Thyroid gland (tissue), 4 donors: ENCODE results near the gene ARMH4. TPM values are rescaled to one million over a fixed set of nuclear protein-coding genes. Genes with fewer than 3 reads are reported as not detected.
"Not testable (repeated sequence)": the region's sequence is repeated elsewhere in the genome, so short reads cannot be mapped to it uniquely, and the experiment has no call there.

ENCODE experiments used
- DNase-seq, 2 donors: peaks; one replicate each; pipeline ENCODE4 v3.0.0-alpha.2; 2019
- H3K27ac ChIP-seq, 3 donors: fragments of 200-600 bp; sonication (generic); 1 replicate in 2 of 3; 2 replicates in 1 of 3; pipeline ENCODE4 v1.5.1; 2016 to 2019; ENCODE audit warnings: mild to moderate bottlenecking in 1 of 3, moderate library complexity in 1 of 3
- H3K27me3 ChIP-seq: fragments of 200-600 bp; sonication (generic); one replicate; pipeline ENCODE4 v1.5.1; 2019
- H3K36me3 ChIP-seq, 2 donors: fragments of 200-600 bp; sonication (generic); one replicate each; pipeline ENCODE4 v1.5.1; 2016 to 2019
- H3K4me1 ChIP-seq, 2 donors: fragments of 200-600 bp; sonication (generic); one replicate each; pipeline ENCODE4 v1.5.1; 2017 to 2019
- H3K4me3 ChIP-seq, 3 donors: fragments of 200-600 bp; sonication (generic); replicated peaks in 1 of 3; 1 replicate in 2 of 3; 2 replicates in 1 of 3; pipeline ENCODE4 v1.5.1; 2016; ENCODE audit warnings: mild to moderate bottlenecking in 1 of 3
- H3K9me3 ChIP-seq: fragments of 200-600 bp; sonication (generic); one replicate; pipeline ENCODE4 v1.5.1; 2017
- CTCF ChIP-seq, 6 experiments: fragments of 200-600 bp in 3 of 6; fragments of 450-650 bp in 3 of 6; sonication (generic) in 3 of 6; IDR thresholded peaks; one replicate each; pipeline ENCODE4 v1.5.1; 2016 to 2019; ENCODE audit warnings: antibody characterized with exemption in 6 of 6, mild to moderate bottlenecking in 2 of 6, inconsistent platforms in 1 of 6, moderate library complexity in 1 of 6
- POLR2A ChIP-seq, 2 donors: fragments of 450-650 bp; IDR thresholded peaks; one replicate each; pipeline ENCODE4 v1.6.1; 2017; ENCODE audit warnings: antibody characterized with exemption in 2 of 2, mild to moderate bottlenecking in 2 of 2, moderate library complexity in 1 of 2
- WGBS, 2 donors: methylation state at CpG; one replicate each; pipeline ENCODE4 v1.1.5; 2017; 5-methylcytosine and 5-hydroxymethylcytosine counted together
- intact Hi-C: fragments of 100-400 bp; cut with DNase I; formaldehyde crosslinking; loops from one replicate; pipeline ENCODE4 v1.15.1; 2023
- total RNA-seq, 4 donors: library from RNA; depleted of rRNA; stranded (reverse); fragments of >200 nt; gene quantifications; one replicate each; pipeline ENCODE4 v1.2.3, GENCODE V29; 2016

The ARMH4 gene
- total RNA-seq, 4 donors from 2014 or later = 4.2 to 7.5 (median 7.0) TPM

- DNase-seq = no peak
- no peak overlapping the region for H3K27ac ChIP-seq
- 88 to 95% methylated on average over 1 of the region's 1 CpG for WGBS, 2 donors
- H3K9me3 ChIP-seq = no peaks in the 10 kb centered on the region
- no peaks in the 10 kb centered on the region for H3K36me3 ChIP-seq
- TF ChIP-seq POLR2A (IDR thresholded peaks at IDR 0.05) (no peak), CTCF (IDR thresholded peaks at IDR 0.05) (no peak)
- H3K4me3 ChIP-seq = no peak overlapping the region
- H3K4me1 ChIP-seq = no peaks in the 10 kb centered on the region
- intact Hi-C loops = no loop called here
- no peaks in the 10 kb centered on the region for H3K27me3 ChIP-seq
These were observed 18.3 kb downstream of the ARMH4 start for GRCh38 chr14:58133739-58134138.

GRCh38 chr14:58131386-58131785 lies 20.6 kb downstream of the ARMH4 start:
- 71 to 86% methylated on average over 1 of the region's 1 CpG for WGBS, 2 donors
- DNase-seq = no peak
- Histone ChIP-seq H3K4me1 (no peaks in the 10 kb centered on the region), H3K27ac (no peak overlapping the region), H3K4me3 (no peak overlapping the region), H3K9me3 (no peaks in the 10 kb centered on the region), H3K27me3 (no peaks in the 10 kb centered on the region), H3K36me3 (no peaks in the 10 kb centered on the region)
- intact Hi-C loops = no loop called here
- TF ChIP-seq CTCF (IDR thresholded peaks at IDR 0.05) = no peak
- no peak for TF ChIP-seq POLR2A (IDR thresholded peaks at IDR 0.05)

- no peaks in the 10 kb centered on the region for H3K27me3 ChIP-seq
- no peak overlapping the region for H3K4me3 ChIP-seq
- no peak for DNase-seq
- no peak overlapping the region for H3K27ac ChIP-seq
- no peaks in the 10 kb centered on the region for H3K9me3 ChIP-seq
- H3K36me3 ChIP-seq = no peaks in the 10 kb centered on the region
- 91 to 93% methylated on average over 4 of the region's 4 CpGs for WGBS, 2 donors
- no peaks in the 10 kb centered on the region for H3K4me1 ChIP-seq
- no peak for TF ChIP-seq POLR2A (IDR thresholded peaks at IDR 0.05)
- no peak for TF ChIP-seq CTCF (IDR thresholded peaks at IDR 0.05)
- intact Hi-C loops = no loop called here
These were observed 21.8 kb downstream of the ARMH4 start for GRCh38 chr14:58130116-58130782.

- TF ChIP-seq POLR2A (IDR thresholded peaks at IDR 0.05) (no peak), CTCF (IDR thresholded peaks at IDR 0.05) (no peak)
- intact Hi-C loops = no loop called here
- Histone ChIP-seq H3K27ac (no peak overlapping the region), H3K36me3 (no peaks in the 10 kb centered on the region), H3K27me3 (no peaks in the 10 kb centered on the region), H3K4me3 (no peak overlapping the region), H3K9me3 (no peaks in the 10 kb centered on the region), H3K4me1 (no peaks in the 10 kb centered on the region)
- WGBS, 2 donors = 95% methylated on average over 4 of the region's 4 CpGs
- DNase-seq = no peak
These were observed 22.8 kb downstream of the ARMH4 start for GRCh38 chr14:58129208-58129607.

GRCh38 chr14:58128416-58128815 lies 23.6 kb downstream of the ARMH4 start:
- Histone ChIP-seq H3K9me3 (no peaks in the 10 kb centered on the region), H3K4me3 (no peak overlapping the region), H3K27ac (no peak overlapping the region), H3K27me3 (no peaks in the 10 kb centered on the region), H3K4me1 (no peaks in the 10 kb centered on the region), H3K36me3 (no peaks in the 10 kb centered on the region)
- intact Hi-C loops = no loop called here
- no peak for DNase-seq
- TF ChIP-seq CTCF (IDR thresholded peaks at IDR 0.05) (no peak), POLR2A (IDR thresholded peaks at IDR 0.05) (no peak)
- WGBS, 2 donors = 89 to 96% methylated on average over 2 of the region's 2 CpGs

- H3K4me3 ChIP-seq, H3K36me3 ChIP-seq, H3K4me1 ChIP-seq, H3K27ac ChIP-seq, H3K27me3 ChIP-seq, H3K9me3 ChIP-seq, intact Hi-C loops, DNase-seq: not testable (repeated sequence)
- 90 to 95% methylated on average over 6 of the region's 6 CpGs for WGBS, 2 donors
These were observed 29.5 kb downstream of the ARMH4 start for GRCh38 chr14:58122546-58122945.
